Stimulated activated CD4-positive, alpha-beta T cell treated with anti-CD3 and anti-CD28 coated beads, Interleukin-15, amount 100 ng/mL, for 24 hours (primary cell): ENCODE results near the gene PRMT1.
"Not testable (repeated sequence)": the region's sequence is repeated elsewhere in the genome, so short reads cannot be mapped to it uniquely, and the experiment has no call there.

Source experiments
- DNase-seq: peaks from one replicate; pipeline ENCODE4 v3.0.0-alpha.2; 2020

The PRMT1 gene

GRCh38 chr19:49689133-49690078 is 12.3 kb downstream of the PRMT1 start, which contains the start of gene ADM5:
Gene ADM5 (plus strand): TSS chr19:49689594. CDS start chr19:49689838, 244 bp downstream.
- DNase-seq: peak; percentile 61

GRCh38 chr19:49690079-49690655 is 13.1 kb downstream of the PRMT1 start:
- DNase-seq: no peak

- DNase-seq: peak; percentile 79
Observed at GRCh38 chr19:49690656-49691242, 13.7 kb downstream of the PRMT1 start, which contains the start of gene CPT1C. Gene CPT1C (plus strand): TSS chr19:49691116. CDS start chr19:49692253, 1,137 bp downstream.

- peak; percentile 69 for DNase-seq
Observed at GRCh38 chr19:49691243-49692146, 14.4 kb downstream of the PRMT1 start.

GRCh38 chr19:49692147-49692506 is 15.1 kb downstream of the PRMT1 start:
- DNase-seq: no peak

- DNase-seq: no peak
Observed at GRCh38 chr19:49696115-49696514, 19.0 kb downstream of the PRMT1 start.

- DNase-seq: no peak
Observed at GRCh38 chr19:49696865-49697264, 19.8 kb downstream of the PRMT1 start.

GRCh38 chr19:49699364-49699763 is 22.3 kb downstream of the PRMT1 start:
- no peak for DNase-seq

- DNase-seq: no peak
Observed at GRCh38 chr19:49700563-49700962, 23.5 kb downstream of the PRMT1 start.

- DNase-seq: peak; percentile 42
Observed at GRCh38 chr19:49701271-49701786, 24.3 kb downstream of the PRMT1 start.

GRCh38 chr19:49704888-49705642 is 28.0 kb downstream of the PRMT1 start:
- DNase-seq: no peak

GRCh38 chr19:49705919-49706318 is 28.8 kb downstream of the PRMT1 start:
- DNase-seq: no peak

GRCh38 chr19:49710372-49710951 is 33.4 kb downstream of the PRMT1 start:
- DNase-seq: no peak

GRCh38 chr19:49712397-49712859 is 35.4 kb downstream of the PRMT1 start:
- peak; percentile 24 for DNase-seq

GRCh38 chr19:49713236-49713845 is 36.3 kb downstream of the PRMT1 start:
- DNase-seq: no peak

GRCh38 chr19:49716154-49716553 is 39.1 kb downstream of the PRMT1 start:
- no peak for DNase-seq

GRCh38 chr19:49718511-49718910 is 41.4 kb downstream of the PRMT1 start:
- DNase-seq: no peak

- no peak for DNase-seq
Observed at GRCh38 chr19:49718991-49719390, 41.9 kb downstream of the PRMT1 start.

GRCh38 chr19:49719420-49719819 is 42.3 kb downstream of the PRMT1 start:
- not testable (repeated sequence) for DNase-seq

GRCh38 chr19:49727217-49728030 is 50.4 kb downstream of the PRMT1 start:
- DNase-seq: no peak
